MM.1S (cell line): Measurements from ENCODE around the gene NHSL2.
A peak's percentile ranks its signal among the peaks of the same experiment; 100 is the strongest.

Experiments used
- CTCF ChIP-seq: fragments of 300-600 bp; sonication (generic); IDR thresholded peaks from 2 replicates; pipeline ENCODE4 v1.5.1; 2016; ENCODE audit warnings: antibody characterized with exemption, low read length, mixed read lengths
- EZH2 ChIP-seq: fragments of 300-600 bp; sonication (generic); optimal IDR thresholded peaks from 2 replicates; pipeline ENCODE3; 2017; ENCODE audit warnings: low read depth, mild to moderate bottlenecking, antibody characterized with exemption, low read length, mixed read lengths
- EZH2phosphoT487 ChIP-seq: fragments of 300-600 bp; sonication (generic); IDR thresholded peaks from 2 replicates; pipeline ENCODE4 v1.6.1; 2018; ENCODE audit warnings: antibody characterized with exemption, low read length

GRCh38 chrX:71998836-71999509 lies 88.3 kb downstream of the NHSL2 start:
- TF ChIP-seq CTCF (peak; percentile 71), EZH2phosphoT487 (no peak), EZH2 (no peak)
